Calu3 (cell line): ENCODE measurements around the gene ZNF710. TPM values are rescaled to one million over a fixed set of nuclear protein-coding genes. Genes with fewer than 3 reads are reported as not detected.
"Not testable (repeated sequence)": the region's sequence is repeated elsewhere in the genome, so short reads cannot be mapped to it uniquely, and the experiment has no call there.

Experiments
- BruUV-seq: library from RNA; stranded (reverse); fragments of 400-500 nt; replicated peaks from 2 replicates; lab custom pipeline; 2021; lab: Mats Ljungman, UMichigan
- CTCF ChIA-PET: fragments of 300-600 bp; sonication (Branson Sonifier 250); formaldehyde crosslinking; loops from one replicate; lab custom pipeline; 2022; ENCODE audit warnings: antibody characterized with exemption; lab: Charles Lee
- DNase-seq: peaks from one replicate; pipeline ENCODE4 v3.0.0; 2022
- H3K27ac Mint-ChIP-seq: one replicate; pipeline ENCODE4 v1.8.0; 2022; ENCODE audit warnings: mixed read lengths; ENCODE audit not compliant: unreplicated experiment
- H3K27me3 Mint-ChIP-seq: one replicate; pipeline ENCODE4 v1.8.0; 2022; ENCODE audit warnings: mixed read lengths; ENCODE audit not compliant: unreplicated experiment
- H3K36me3 Mint-ChIP-seq: one replicate; pipeline ENCODE4 v1.8.0; 2022; ENCODE audit warnings: mild to moderate bottlenecking, moderate library complexity, mixed read lengths; ENCODE audit not compliant: insufficient read depth, unreplicated experiment
- H3K4me1 Mint-ChIP-seq: one replicate; pipeline ENCODE4 v1.8.0; 2022; ENCODE audit warnings: mild to moderate bottlenecking, low read depth, mixed read lengths; ENCODE audit not compliant: unreplicated experiment
- H3K4me3 Mint-ChIP-seq: one replicate; pipeline ENCODE4 v1.8.0; 2022; ENCODE audit warnings: mild to moderate bottlenecking, low read depth, moderate library complexity, mixed read lengths; ENCODE audit not compliant: unreplicated experiment
- H3K9me3 Mint-ChIP-seq: one replicate; pipeline ENCODE4 v1.8.0; 2022; ENCODE audit warnings: low read depth, mixed read lengths; ENCODE audit not compliant: unreplicated experiment
- intact Hi-C: fragments of 100-400 bp; cut with micrococcal nuclease; formaldehyde crosslinking; loops from one replicate; pipeline ENCODE4 v1.10.0; 2022; ENCODE audit not compliant: unreplicated experiment
- total RNA-seq: library from RNA; stranded (reverse); gene quantifications from 2 replicates; pipeline ENCODE4 v1.2.3, GENCODE V29; 2022
- TF ChIP-seq, protein P1 (sequence below): fragments of 200-600 bp; IDR thresholded peaks from one replicate; pipeline ENCODE4 v1.8.0; 2022; ENCODE audit warnings: antibody characterized with exemption; ENCODE audit not compliant: unreplicated experiment

The ZNF710 gene
- total RNA-seq, 1 experiment from 2014 or later = 15.4 TPM

DNA sequence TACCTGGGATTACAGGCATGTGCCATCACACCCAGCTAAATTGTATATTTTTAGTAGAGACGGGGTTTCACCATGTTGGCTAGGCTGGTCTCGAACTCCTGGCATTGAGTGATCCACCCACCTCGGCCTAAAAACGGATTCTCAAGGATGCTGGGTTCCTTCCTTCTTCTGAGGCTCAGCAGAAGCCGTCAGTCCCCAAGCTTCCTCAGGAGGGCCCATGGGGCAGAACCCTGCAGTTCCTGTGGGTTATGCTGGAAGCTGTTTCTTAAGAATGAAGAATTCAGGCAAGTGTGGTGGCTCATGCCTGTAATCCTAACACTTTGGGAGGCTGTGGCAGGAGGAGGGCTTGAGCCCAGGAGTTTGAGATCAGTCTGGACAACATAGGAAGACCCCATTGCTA, 29.0 kb upstream of the ZNF710 start:
- no peak overlapping the region for H3K4me3 Mint-ChIP-seq

DNA sequence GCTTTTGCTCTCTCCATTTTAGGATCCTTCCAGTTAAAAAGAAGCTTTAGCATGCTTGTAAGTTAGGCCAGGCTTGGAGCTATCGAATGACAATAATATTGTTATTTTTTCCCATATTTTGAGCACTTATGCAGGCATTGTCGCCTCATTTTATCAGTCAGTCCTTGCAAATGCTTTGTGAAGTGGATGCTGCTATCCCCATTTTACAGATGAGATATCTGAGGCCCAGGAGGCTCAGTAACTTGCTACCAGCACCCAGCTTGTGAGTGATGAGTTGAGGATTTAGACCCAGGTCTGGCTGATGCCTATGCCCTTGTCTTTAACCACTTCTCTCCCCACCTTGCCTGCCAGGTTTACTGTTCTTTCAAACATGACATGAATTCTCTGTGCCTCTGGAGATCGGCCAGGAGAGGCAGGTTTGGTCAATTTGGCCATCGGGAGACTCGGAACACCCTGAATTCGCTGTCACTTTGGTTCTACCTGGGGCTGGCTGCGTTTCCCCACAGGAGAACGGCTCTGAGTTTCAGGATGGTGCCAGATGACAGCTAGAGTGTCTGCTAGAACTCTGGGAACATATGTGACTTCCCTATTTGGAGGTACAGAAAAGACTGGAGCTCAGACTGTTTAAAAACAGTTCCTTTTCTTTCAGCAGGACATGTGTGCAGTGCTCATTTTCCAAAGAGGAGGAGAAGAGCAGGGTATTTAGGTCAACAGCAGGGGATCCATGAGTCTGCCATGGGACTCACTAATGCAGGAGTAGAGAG, 25.5 kb upstream of the ZNF710 start:
- peaks cover 5% of the 10 kb centered on the region for H3K36me3 Mint-ChIP-seq
- CTCF ChIA-PET = no interaction called here
- no peak overlapping the region for H3K27ac Mint-ChIP-seq
- TF ChIP-seq, protein P1, sequence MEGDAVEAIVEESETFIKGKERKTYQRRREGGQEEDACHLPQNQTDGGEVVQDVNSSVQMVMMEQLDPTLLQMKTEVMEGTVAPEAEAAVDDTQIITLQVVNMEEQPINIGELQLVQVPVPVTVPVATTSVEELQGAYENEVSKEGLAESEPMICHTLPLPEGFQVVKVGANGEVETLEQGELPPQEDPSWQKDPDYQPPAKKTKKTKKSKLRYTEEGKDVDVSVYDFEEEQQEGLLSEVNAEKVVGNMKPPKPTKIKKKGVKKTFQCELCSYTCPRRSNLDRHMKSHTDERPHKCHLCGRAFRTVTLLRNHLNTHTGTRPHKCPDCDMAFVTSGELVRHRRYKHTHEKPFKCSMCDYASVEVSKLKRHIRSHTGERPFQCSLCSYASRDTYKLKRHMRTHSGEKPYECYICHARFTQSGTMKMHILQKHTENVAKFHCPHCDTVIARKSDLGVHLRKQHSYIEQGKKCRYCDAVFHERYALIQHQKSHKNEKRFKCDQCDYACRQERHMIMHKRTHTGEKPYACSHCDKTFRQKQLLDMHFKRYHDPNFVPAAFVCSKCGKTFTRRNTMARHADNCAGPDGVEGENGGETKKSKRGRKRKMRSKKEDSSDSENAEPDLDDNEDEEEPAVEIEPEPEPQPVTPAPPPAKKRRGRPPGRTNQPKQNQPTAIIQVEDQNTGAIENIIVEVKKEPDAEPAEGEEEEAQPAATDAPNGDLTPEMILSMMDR = no peak
- no peak overlapping the region for H3K4me3 Mint-ChIP-seq
- H3K4me1 Mint-ChIP-seq = no peaks in the 10 kb centered on the region
- no peaks in the 10 kb centered on the region for H3K9me3 Mint-ChIP-seq
- DNase-seq = no peak
- H3K27me3 Mint-ChIP-seq = peaks cover 16% of the 10 kb centered on the region
- BruUV-seq = no TSS peak
- intact Hi-C loops = no loop called here

More for the DNA sequence above, 29.0 kb upstream of the ZNF710 start:
- intact Hi-C loops = no loop called here
- Mint-ChIP-seq H3K36me3 (no peaks in the 10 kb centered on the region), H3K9me3 (no peaks in the 10 kb centered on the region), H3K27ac (no peak overlapping the region), H3K4me1 (no peaks in the 10 kb centered on the region), H3K27me3 (peaks cover 38% of the 10 kb centered on the region)
- DNase-seq = no peak
- TF ChIP-seq, protein P1 = no peak
- CTCF ChIA-PET = interaction anchor here (0.9 to 1.5 kb wide), 6 partner anchors 12 to 232 kb away, joined by 3 to 10 read pairs (median 4); partner anchors contain the start of genes AP3S2 and ARPIN
- BruUV-seq = no TSS peak

DNA sequence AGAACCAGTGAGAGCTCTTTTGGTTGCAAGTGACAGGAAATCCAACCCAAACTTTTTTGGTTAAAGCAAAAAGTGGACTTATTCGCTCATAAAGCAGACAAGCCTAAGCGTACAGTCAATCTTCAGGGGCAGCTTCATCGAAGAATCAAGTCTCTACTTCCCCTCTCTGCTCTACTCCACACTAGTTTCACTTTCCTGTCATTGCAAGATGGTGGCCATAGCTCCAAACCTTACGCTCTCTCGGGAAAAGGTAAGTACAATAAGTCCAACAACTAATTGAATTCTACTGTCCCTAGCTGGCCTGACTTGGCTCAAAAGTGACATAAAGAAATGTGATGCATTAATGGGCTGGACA, 24.9 kb upstream of the ZNF710 start:
- Mint-ChIP-seq H3K4me1 (no peaks in the 10 kb centered on the region), H3K9me3 (no peaks in the 10 kb centered on the region), H3K27ac (no peak overlapping the region), H3K27me3 (peaks cover 16% of the 10 kb centered on the region), H3K4me3 (no peak overlapping the region), H3K36me3 (peaks cover 5% of the 10 kb centered on the region)
- BruUV-seq = no TSS peak
- TF ChIP-seq, protein P1 = no peak
- intact Hi-C loops = no loop called here
- DNase-seq = no peak
- CTCF ChIA-PET = no interaction called here

DNA sequence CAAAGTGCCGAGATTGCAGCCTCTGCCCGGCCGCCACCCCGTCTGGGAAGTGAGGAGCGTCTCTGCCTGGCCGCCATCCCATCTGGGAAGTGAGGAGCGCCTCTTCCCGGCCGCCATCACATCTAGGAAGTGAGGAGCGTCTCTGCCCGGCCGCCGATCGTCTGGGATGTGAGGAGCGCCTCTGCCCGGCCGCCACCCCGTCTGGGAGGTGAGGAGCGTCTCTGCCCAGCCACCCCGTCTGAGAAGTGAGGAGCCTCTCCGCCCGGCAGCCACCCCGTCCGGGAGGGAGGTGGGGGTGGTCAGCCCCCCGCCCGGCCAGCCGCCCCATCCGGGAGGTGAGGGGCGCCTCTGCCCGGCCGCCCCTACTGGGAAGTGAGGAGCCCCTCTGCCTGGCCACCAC, 23.3 kb upstream of the ZNF710 start:
- H3K36me3 Mint-ChIP-seq, BruUV-seq, H3K4me1 Mint-ChIP-seq, H3K4me3 Mint-ChIP-seq, DNase-seq, CTCF ChIA-PET, H3K27ac Mint-ChIP-seq, H3K9me3 Mint-ChIP-seq, intact Hi-C loops: not testable (repeated sequence)
- peaks cover 26% of the 10 kb centered on the region for H3K27me3 Mint-ChIP-seq

DNA sequence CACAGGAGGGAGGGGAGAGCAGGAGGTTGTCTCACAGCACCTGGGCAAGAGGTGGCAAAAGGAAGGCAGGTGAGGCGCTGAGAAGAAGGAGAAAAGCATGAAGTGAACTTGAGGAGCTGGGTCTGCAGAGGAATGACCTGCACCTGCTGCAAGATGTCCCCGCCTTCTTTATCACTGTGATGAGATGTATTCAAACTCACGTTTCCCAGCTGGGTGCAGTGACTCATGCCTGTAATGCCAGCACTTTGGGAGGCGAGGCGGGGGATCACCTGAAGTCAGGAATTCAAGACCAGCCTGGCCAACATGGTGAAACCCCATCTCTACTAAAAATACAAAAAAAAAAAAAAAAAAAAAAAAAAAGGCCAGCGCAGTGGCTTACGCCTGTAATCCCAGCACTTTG, 22.2 kb upstream of the ZNF710 start:
- H3K4me3 Mint-ChIP-seq = no peak overlapping the region
- H3K27me3 Mint-ChIP-seq = peaks cover 37% of the 10 kb centered on the region
- intact Hi-C loops = no loop called here
- no peak overlapping the region for H3K27ac Mint-ChIP-seq
- TF ChIP-seq, protein P1 = no peak
- no peaks in the 10 kb centered on the region for H3K9me3 Mint-ChIP-seq
- no peaks in the 10 kb centered on the region for H3K4me1 Mint-ChIP-seq
- CTCF ChIA-PET = no interaction called here
- peaks cover 5% of the 10 kb centered on the region for H3K36me3 Mint-ChIP-seq
- BruUV-seq = no TSS peak
- no peak for DNase-seq
